BLaER1 treated with 17β-estradiol and CSF1 and Interleukin-3, amounts not matched to agents 10 nM and 100 nM (cell line): ENCODE measurements around the gene FBLN1.
"Not testable (repeated sequence)": the region's sequence is repeated elsewhere in the genome, so short reads cannot be mapped to it uniquely, and the experiment has no call there.

ENCODE experiments used
- H3K27ac ChIP-seq, 11 experiments: shearing (Covaris generic); formaldehyde crosslinking; 2 replicates each; pipeline ENCODE4 v1.8.1; 2022
- H3K27me3 ChIP-seq, 11 experiments: shearing (Covaris generic); formaldehyde crosslinking; 2 replicates each; pipeline ENCODE4 v1.8.1; 2022
- H3K36me3 ChIP-seq, 11 experiments: shearing (Covaris generic); formaldehyde crosslinking; 2 replicates each; pipeline ENCODE4 v1.8.1; 2022
- H3K4me1 ChIP-seq, 10 experiments: shearing (Covaris generic); formaldehyde crosslinking; 2 replicates each; pipeline ENCODE4 v1.8.1; 2022
- H3K4me2 ChIP-seq, 11 experiments: shearing (Covaris generic); formaldehyde crosslinking; 2 replicates each; pipeline ENCODE4 v1.8.1; 2022
- H3K4me3 ChIP-seq, 10 experiments: shearing (Covaris generic); formaldehyde crosslinking; 2 replicates each; pipeline ENCODE4 v1.8.1; 2022
- H3K9ac ChIP-seq, 11 experiments: shearing (Covaris generic); formaldehyde crosslinking; 2 replicates each; pipeline ENCODE4 v1.8.1; 2022
- H3K9me3 ChIP-seq, 11 experiments: shearing (Covaris generic); formaldehyde crosslinking; replicated peaks in 1 of 11; 2 replicates each; pipeline ENCODE4 v1.8.1; 2022
- H4K20me1 ChIP-seq, 11 experiments: shearing (Covaris generic); formaldehyde crosslinking; 2 replicates each; pipeline ENCODE4 v1.8.1; 2022
- Cebpa-rat ChIP-seq, 11 experiments: shearing (Covaris generic); IDR thresholded peaks; 2 replicates each; pipeline ENCODE4 v1.8.1; 2022

The FBLN1 gene

GRCh38 chr22:45531441-45532234, 29.0 kb downstream of the FBLN1 start:
- Histone ChIP-seq H3K9ac (no peak overlapping the region), H3K27me3 (0 out of 22 replicates have a peak, but pooled peaks cover 0 to under 1% (median 0%) of the 10 kb centered on the region in 11 experiments), H3K9me3 (no peaks in the 10 kb centered on the region), H3K27ac (no peak overlapping the region), H3K36me3 (peaks cover 0 to 94% (median 79%) of the 10 kb centered on the region in 11 experiments; a peak in 15 of 22 replicates), H3K4me2 (no peak overlapping the region), H3K4me3 (no peak overlapping the region), H3K4me1 (peaks cover 0 to 4% (median 2%) of the 10 kb centered on the region in 10 experiments; a peak in 13 of 20 replicates), H4K20me1 (peaks cover 0 to 16% (median 0%) of the 10 kb centered on the region in 11 experiments; a peak in 4 of 22 replicates)
- TF ChIP-seq Cebpa-rat (IDR thresholded peaks at IDR 0.05), result no peak

DNA sequence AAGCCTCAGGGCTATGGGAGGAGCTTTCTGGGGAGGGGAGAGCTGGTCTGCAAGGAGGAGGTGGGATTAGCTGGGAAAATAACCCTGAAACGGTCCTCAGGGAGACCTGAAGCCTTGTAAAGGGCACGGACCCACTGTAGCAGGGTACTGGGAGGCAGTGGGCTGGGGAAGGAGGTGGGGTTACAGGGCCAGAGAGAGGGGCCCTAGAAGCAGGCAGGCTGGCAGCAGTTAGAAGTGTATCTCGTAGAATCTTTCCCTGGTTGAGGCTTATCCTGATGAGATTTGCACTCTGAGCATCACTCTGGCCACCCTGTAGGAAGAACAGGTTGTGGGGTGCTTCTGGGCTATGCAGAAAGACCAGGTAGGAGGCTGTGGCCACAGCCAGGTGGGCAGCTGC, 29.6 kb downstream of the FBLN1 start:
- Histone ChIP-seq H3K27me3 (peaks cover 0 to 4% (median 0%) of the 10 kb centered on the region in 11 experiments; a peak in 1 of 22 replicates), H3K9ac (no peak overlapping the region), H3K9me3 (no peaks in the 10 kb centered on the region), H3K27ac (no peak overlapping the region), H4K20me1 (peaks cover 0 to 16% (median 0%) of the 10 kb centered on the region in 11 experiments; a peak in 4 of 22 replicates), H3K4me2 (no peak overlapping the region), H3K36me3 (peaks cover 0 to 88% (median 78%) of the 10 kb centered on the region in 11 experiments; a peak in 15 of 22 replicates), H3K4me3 (no peak overlapping the region), H3K4me1 (peaks cover under 1 to 10% (median 8%) of the 10 kb centered on the region in 10 experiments; a peak in 18 of 20 replicates)
- no peak for TF ChIP-seq Cebpa-rat (IDR thresholded peaks at IDR 0.05)

DNA sequence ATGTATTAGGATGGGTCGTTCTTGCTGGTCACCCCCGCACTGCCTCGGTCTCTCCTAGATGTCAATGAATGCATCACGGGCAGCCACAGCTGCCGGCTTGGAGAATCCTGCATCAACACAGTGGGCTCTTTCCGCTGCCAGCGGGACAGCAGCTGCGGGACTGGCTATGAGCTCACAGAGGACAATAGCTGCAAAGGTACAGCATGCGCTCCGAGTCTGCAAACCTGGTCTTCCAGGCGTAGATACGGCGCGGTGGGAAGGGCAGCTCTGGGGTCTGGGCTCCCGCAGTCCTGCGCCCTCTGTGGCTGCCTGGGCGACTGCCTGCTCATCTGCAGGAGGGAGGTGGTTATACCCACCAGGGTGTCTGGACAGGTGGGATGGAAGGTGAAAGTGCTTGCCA, 31.0 kb downstream of the FBLN1 start:
- H3K9ac ChIP-seq, result no peak overlapping the region
- H3K27me3 ChIP-seq, result peaks cover 0 to 16% (median 0%) of the 10 kb centered on the region in 11 experiments; a peak in 4 of 22 replicates
- peaks cover 0 to 29% (median 7%) of the 10 kb centered on the region in 11 experiments; a peak in 9 of 22 replicates for H4K20me1 ChIP-seq
- H3K27ac ChIP-seq, result no peak overlapping the region
- H3K4me3 ChIP-seq, result no peak overlapping the region
- no peak for TF ChIP-seq Cebpa-rat (IDR thresholded peaks at IDR 0.05)
- H3K4me1 ChIP-seq, result peaks cover 8 to 25% (median 23%) of the 10 kb centered on the region in 10 experiments; a peak in 19 of 20 replicates
- H3K9me3 ChIP-seq, result no peaks in the 10 kb centered on the region
- no peak overlapping the region for H3K4me2 ChIP-seq
- peaks cover 0 to 74% (median 65%) of the 10 kb centered on the region in 11 experiments; a peak in 15 of 22 replicates for H3K36me3 ChIP-seq

GRCh38 chr22:45534339-45535192, 31.9 kb downstream of the FBLN1 start:
- peaks cover 0 to 32% (median 7%) of the 10 kb centered on the region in 11 experiments; a peak in 10 of 22 replicates for H4K20me1 ChIP-seq
- H3K9ac ChIP-seq, result no peak overlapping the region
- H3K9me3 ChIP-seq, result no peaks in the 10 kb centered on the region
- peaks cover 0 to 17% (median 0%) of the 10 kb centered on the region in 11 experiments; a peak in 4 of 22 replicates for H3K27me3 ChIP-seq
- peaks cover 8 to 32% (median 28%) of the 10 kb centered on the region in 10 experiments; a peak in 19 of 20 replicates for H3K4me1 ChIP-seq
- H3K4me3 ChIP-seq, result no peak overlapping the region
- H3K36me3 ChIP-seq, result peaks cover 0 to 65% (median 58%) of the 10 kb centered on the region in 11 experiments; a peak in 15 of 22 replicates
- H3K27ac ChIP-seq, result no peak overlapping the region
- TF ChIP-seq Cebpa-rat (IDR thresholded peaks at IDR 0.05), result no peak
- no peak overlapping the region for H3K4me2 ChIP-seq

GRCh38 chr22:45535290-45535689, 32.6 kb downstream of the FBLN1 start:
- H3K27ac ChIP-seq, result no peak overlapping the region
- H3K9ac ChIP-seq, result no peak overlapping the region
- H3K36me3 ChIP-seq, result peaks cover 0 to 59% (median 53%) of the 10 kb centered on the region in 11 experiments; a peak in 15 of 22 replicates
- peaks cover 0 to 17% (median 0%) of the 10 kb centered on the region in 11 experiments; a peak in 4 of 22 replicates for H3K27me3 ChIP-seq
- H4K20me1 ChIP-seq, result peaks cover 0 to 40% (median 7%) of the 10 kb centered on the region in 11 experiments; a peak in 10 of 22 replicates
- no peaks in the 10 kb centered on the region for H3K9me3 ChIP-seq
- H3K4me1 ChIP-seq, result peaks cover 8 to 39% (median 29%) of the 10 kb centered on the region in 10 experiments; a peak in 19 of 20 replicates
- TF ChIP-seq Cebpa-rat (IDR thresholded peaks at IDR 0.05), result no peak
- H3K4me3 ChIP-seq, result no peak overlapping the region
- no peak overlapping the region for H3K4me2 ChIP-seq

- H3K9ac ChIP-seq, H3K4me3 ChIP-seq, H3K9me3 ChIP-seq, H3K27ac ChIP-seq, H3K4me2 ChIP-seq: not testable (repeated sequence)
- Histone ChIP-seq H3K27me3 (peaks cover 0 to 17% (median 0%) of the 10 kb centered on the region in 11 experiments; a peak in 4 of 22 replicates), H3K4me1 (peaks cover 8 to 41% (median 29%) of the 10 kb centered on the region in 10 experiments; a peak in 19 of 20 replicates), H4K20me1 (peaks cover 0 to 40% (median 7%) of the 10 kb centered on the region in 11 experiments; a peak in 10 of 22 replicates), H3K36me3 (peaks cover 0 to 58% (median 49%) of the 10 kb centered on the region in 11 experiments; a peak in 15 of 22 replicates)
Measured at GRCh38 chr22:45535835-45536234, 33.2 kb downstream of the FBLN1 start.

DNA sequence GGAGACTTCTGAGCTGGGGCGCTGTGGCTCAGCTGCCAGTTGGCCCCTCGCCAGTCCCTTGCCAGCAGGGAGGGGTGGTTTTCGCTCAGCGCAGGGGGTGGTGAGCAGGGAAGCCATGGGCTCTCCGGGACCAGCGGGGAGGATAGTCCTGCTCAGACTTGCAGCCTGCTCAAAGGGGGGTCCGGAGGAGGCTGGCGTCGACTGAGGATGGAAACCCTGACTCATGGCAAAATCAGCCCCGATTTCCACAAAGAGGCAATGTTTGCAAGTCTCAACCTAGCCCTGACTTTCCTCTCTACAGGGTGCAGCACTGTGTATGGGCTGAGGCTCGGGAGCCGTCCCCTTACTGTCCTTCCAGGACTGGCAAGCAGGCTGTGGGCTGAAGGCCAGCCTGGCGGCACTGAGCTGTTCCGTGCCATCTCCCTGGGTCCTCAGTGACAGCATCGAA, 35.1 kb downstream of the FBLN1 start:
- Histone ChIP-seq H3K9me3 (no peaks in the 10 kb centered on the region), H3K36me3 (peaks cover 0 to 57% (median 38%) of the 10 kb centered on the region in 11 experiments; a peak in 15 of 22 replicates), H3K4me1 (peaks cover 15 to 56% (median 46%) of the 10 kb centered on the region in 10 experiments), H3K4me2 (peak overlapping the region; percentile 18 to 77 (median 66); a peak in 21 of 22 replicates), H3K27ac (peak overlapping the region in 5 of 11 experiments; percentile 4 to 53 (median 27); a peak in 5 of 22 replicates), H3K9ac (peak overlapping the region in 6 of 11 experiments; percentile 26 to 48 (median 31); a peak in 5 of 22 replicates), H3K4me3 (no peak overlapping the region), H3K27me3 (peaks cover 0 to 29% (median 0%) of the 10 kb centered on the region in 11 experiments; a peak in 4 of 22 replicates), H4K20me1 (peaks cover 0 to 50% (median 7%) of the 10 kb centered on the region in 11 experiments; a peak in 9 of 22 replicates)
- no peak for TF ChIP-seq Cebpa-rat (IDR thresholded peaks at IDR 0.05)

DNA sequence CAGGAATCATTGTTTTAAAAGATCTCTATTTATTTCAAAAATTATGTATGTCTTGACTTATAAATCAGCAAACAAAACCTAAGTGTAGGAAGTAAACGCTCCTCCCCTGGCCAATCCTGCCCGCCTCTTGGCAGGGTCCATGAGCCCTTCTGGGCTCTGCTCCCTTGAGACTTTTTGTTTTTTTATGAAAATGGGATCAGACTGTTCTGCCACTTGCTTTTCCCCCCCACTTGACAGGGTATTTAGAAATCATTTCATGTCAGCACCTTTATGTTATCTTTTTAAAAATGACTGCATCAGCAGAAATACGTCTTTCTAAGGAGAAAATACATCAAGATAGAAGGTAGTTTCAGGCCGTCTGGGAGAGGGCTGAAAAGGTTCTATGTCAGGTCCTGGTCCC, 35.6 kb downstream of the FBLN1 start:
- H3K27ac ChIP-seq, result 0 out of 22 replicates have a peak overlapping the region, but pooled peaks of 2 of the 11 experiments have one; percentile 27 to 53
- no peaks in the 10 kb centered on the region for H3K9me3 ChIP-seq
- no peak for TF ChIP-seq Cebpa-rat (IDR thresholded peaks at IDR 0.05)
- H4K20me1 ChIP-seq, result peaks cover 0 to 45% (median 7%) of the 10 kb centered on the region in 11 experiments; a peak in 9 of 22 replicates
- H3K4me1 ChIP-seq, result peaks cover 15 to 57% (median 48%) of the 10 kb centered on the region in 10 experiments
- peaks cover 0 to 57% (median 36%) of the 10 kb centered on the region in 11 experiments; a peak in 15 of 22 replicates for H3K36me3 ChIP-seq
- H3K4me2 ChIP-seq, result peak overlapping the region in 10 of 11 experiments; percentile 37 to 77 (median 67); a peak in 19 of 22 replicates
- peak overlapping the region in 2 of 11 experiments; percentile 27 to 35; a peak in 1 of 22 replicates for H3K9ac ChIP-seq
- no peak overlapping the region for H3K4me3 ChIP-seq
- peaks cover 0 to 32% (median 0%) of the 10 kb centered on the region in 11 experiments; a peak in 4 of 22 replicates for H3K27me3 ChIP-seq
